Measurements from ENCODE around the gene TAF5L.
A peak's percentile ranks its signal among the peaks of the same experiment; 100 is the strongest.

Gene TAF5L
- total RNA-seq, result 42.2 to 42.5 reads per million in 2 experiments

DNA sequence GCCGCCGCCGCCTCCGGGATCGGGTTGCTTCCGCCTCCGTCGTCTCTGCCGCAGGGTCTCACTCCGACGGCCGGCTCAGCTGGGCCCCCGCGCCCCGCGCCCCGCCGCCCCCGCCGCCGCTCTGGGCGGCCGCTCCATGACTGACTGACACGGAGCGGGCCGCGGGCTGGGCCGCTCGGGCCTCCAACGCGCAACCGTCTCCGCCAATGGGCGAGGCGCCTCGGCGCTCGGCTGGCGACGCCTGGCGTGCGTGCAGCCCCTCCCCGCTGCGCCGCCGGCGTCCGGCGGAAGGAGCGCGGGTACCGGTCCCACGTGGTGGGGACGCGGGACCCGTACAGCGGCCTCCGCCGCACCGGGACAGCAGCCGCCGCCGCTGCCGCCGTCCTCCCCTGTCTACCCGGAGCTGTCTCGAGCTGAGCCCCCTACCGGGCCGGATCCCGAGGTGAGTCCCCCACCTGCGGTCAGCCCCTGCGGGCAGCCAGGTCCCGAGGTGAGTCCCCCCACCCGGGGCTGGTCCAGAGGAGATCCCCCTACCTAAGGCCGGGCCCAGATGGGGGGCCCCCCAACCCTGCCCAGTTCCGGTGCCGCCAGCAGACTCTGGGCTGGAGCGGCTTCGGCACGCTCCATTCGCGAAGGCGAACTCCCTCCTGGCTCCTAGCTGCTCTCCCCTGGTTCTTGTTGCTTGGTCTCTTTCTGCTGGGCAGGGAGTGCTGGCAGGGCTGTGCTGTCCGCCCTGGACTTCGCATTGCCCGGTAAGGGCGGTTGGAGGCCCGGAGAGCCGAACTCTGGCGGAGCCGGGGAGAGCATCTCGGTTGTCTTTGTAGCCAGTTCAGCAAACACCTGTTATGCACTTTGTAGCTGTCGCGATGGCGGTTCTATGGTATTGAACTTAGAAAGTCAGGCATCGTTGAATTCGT is at the start of gene TAF5L, which contains the start of gene URB2:
Gene TAF5L, minus strand, starts transcription at position 208 of the 917 bp plus-strand sequence. CDS start 11,640 bp downstream, outside the sequence.
Gene URB2, plus strand, starts transcription at position 333 of the 917 bp plus-strand sequence. CDS start 1,387 bp downstream, outside the sequence.
- DNase-seq (ENCODE audit: low read depth), result peak; percentile 74

DNA sequence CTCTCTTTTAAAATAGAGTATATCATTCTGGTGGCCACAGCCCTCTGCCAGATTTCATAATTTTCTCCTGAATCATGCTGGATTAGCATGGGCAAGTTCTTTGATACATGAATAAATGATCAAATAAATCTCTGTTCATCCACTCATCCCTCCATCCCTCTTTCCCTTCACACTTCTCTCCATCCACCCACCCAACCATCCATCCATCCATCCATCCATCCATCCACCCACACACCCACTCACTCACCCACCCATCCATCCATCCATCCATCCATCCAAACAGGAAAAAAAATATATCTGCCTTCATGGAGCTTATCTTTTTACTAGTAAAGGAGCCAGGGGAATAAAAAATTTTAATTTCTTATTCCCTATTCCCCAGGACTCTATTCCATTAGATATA is 49.5 kb upstream of the TAF5L start:
- DNase-seq (ENCODE audit: low read depth), result no peak

DNA sequence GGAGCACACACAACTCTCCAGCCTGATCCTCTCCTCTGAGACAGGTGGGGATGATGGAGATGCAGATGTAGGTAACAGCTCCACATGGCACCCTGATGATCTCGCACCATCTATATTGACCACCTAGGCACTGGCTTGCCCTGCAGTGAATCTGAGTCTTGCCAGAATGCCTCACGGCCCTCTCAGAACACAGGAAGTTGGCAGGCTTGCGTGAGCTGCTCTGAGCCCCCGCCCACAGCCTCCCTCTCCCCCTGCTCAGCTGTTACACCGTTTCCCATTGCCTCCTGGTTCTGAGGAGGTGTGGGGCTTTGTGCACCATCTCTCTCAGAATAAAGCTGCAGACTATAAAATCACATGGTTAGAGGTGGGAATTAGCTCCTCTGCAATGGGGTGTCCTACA is 48.1 kb upstream of the TAF5L start:
- no peak for DNase-seq (ENCODE audit: low read depth)

DNA sequence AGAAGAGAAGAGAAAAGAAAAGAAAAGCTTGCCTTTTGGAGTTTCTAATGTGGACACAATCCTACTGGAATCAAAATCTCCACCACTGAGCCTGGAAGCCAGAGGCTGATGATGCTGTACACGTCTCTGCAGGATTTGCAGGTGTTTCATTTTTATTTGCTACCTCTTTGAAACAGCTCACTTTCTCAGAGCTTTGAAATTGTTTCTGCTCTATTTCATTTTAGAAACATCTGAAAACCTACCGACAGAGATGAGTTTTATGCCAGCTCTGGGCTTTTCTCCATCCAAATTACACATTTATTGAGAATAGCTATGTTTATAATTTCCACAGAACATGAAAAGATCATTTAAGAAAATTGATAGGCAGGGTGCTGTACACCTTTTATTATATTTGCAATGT is 46.3 kb upstream of the TAF5L start:
- no peak for DNase-seq (ENCODE audit: low read depth)

DNA sequence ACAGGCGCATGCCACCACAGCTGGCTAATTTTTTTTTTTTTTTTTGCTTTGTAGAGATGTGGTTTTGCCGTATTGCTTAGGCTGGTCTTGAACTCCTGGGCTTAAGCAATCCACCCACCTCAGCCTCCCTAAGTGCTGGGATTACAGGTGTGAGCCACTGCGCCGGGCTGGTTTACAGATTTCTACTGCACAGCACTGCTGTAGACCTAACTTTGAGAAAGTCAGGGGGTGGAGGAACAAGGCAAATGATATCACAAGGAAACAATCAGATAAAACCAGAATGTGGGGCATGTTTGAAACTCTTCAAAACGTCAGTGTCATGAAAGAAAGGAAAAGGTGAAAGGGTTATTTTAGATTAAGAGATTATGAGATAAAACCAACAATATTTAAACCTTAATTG is 45.4 kb upstream of the TAF5L start:
- DNase-seq (ENCODE audit: low read depth), result no peak

DNA sequence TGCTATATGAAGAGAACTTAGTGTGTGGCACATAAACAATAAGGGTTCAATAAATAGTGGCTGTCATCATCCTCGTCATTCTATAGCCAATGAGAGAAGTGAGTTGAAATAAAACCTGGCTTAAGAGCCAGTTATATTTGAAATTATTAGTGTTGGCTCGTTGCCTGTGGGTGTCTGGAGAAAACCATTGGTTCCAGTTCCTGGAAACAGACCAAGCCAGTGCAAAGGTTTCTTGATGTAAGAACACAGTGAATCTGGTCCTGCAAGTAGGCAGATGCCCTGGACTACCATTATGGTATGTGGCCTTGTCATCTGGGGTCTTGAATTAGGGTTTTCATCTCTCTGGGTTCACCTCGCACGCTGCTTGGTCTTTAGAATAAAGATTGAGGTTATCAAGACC is 43.4 kb upstream of the TAF5L start:
- DNase-seq (ENCODE audit: low read depth), result no peak

DNA sequence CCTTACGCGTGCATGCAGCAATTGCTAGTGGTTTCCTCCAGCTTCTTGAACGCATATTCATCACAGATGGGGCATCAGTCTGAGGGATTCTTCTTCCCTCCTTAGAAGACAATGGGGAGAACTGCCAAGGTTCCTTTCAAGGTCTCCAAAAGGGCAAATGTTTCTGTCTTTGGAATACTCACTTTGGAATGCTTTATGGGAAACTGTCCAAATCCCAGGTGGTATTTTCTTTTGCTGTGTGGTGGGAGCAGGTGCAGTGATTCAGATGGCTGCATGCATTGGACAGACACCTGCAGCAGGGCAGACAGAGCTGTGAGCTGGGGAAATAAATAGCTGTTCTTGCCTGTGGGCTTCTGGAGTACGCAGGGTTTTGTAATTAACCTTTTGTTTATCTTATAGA is 40.7 kb upstream of the TAF5L start:
- DNase-seq (ENCODE audit: low read depth), result no peak

DNA sequence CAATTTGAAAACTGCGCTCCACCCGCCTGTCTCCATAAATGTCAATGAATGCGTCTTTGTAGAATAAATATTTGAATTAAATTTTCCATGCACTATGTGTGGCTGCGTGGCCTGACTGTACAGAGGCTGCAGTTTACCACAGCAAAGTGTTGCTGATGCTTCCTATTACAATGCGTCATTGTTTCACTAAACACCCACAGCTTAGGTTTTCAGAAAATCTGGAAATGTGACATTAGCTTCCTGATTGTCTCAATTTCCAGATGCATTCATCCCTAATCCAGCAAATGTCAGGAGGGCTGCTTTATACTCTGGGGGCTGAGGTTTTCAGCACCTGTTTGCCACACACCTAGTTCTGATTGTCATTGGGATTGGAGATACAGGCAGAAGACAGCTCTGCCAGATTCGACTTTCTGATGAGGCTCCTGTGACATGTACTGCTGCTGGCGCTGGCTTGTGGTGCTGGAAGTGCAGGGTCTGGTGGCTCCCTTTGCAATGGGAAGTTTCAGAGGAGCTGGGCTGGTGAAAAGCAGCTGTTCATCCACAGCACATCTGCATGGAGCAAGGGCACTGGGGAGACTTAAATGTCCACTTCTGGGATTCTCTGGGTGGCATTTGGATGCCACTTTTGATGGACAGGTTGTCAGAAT is 40.1 kb upstream of the TAF5L start:
- no peak for DNase-seq (ENCODE audit: low read depth)

DNA sequence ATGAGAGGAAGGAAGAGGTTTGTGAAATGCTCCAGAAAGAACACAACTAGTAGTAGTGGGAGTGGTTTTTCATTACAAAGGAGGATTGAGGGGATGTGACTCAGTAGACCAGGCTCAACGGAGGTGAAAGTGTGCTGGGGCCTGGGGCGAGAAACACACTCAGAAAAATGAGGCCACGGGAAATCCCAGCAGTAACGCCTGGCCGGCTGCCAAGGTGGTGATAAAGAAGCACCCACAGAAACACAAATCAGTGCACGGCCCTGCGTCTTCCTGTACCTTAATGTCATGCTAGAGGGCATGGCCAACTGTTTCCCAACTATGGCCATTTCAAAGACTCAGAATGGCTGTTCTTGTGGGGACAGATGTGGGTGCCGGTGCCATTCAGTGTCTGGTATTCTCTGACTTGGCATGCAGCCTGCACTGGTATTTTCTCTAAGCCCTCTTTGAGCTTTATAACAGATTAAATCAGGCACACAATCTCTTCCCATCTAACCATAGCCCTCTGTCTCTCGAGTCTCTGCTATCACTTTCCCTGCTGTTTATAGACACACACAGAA is 38.3 kb upstream of the TAF5L start:
- peak; percentile 40 for DNase-seq (ENCODE audit: low read depth)

DNA sequence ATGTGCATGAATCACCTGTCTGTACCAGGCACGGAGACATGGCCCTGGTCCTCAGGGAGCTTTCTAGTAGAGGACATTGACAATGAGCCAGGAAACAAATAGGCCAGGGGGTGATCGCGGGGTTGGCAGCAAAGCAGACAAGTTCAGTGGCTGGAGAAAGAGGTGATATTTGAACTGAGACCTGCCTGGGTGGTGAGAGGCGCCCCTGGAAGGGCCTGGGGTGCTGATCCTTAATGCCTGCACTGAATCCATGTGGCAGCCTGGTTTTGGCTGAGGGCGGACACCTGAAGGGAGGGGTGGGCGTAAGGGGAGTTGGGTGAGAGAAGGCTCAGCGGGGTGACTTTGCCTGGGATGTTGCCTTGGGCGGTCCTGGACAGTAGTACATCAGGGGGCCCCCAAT is 36.0 kb upstream of the TAF5L start:
- DNase-seq (ENCODE audit: low read depth), result no peak

DNA sequence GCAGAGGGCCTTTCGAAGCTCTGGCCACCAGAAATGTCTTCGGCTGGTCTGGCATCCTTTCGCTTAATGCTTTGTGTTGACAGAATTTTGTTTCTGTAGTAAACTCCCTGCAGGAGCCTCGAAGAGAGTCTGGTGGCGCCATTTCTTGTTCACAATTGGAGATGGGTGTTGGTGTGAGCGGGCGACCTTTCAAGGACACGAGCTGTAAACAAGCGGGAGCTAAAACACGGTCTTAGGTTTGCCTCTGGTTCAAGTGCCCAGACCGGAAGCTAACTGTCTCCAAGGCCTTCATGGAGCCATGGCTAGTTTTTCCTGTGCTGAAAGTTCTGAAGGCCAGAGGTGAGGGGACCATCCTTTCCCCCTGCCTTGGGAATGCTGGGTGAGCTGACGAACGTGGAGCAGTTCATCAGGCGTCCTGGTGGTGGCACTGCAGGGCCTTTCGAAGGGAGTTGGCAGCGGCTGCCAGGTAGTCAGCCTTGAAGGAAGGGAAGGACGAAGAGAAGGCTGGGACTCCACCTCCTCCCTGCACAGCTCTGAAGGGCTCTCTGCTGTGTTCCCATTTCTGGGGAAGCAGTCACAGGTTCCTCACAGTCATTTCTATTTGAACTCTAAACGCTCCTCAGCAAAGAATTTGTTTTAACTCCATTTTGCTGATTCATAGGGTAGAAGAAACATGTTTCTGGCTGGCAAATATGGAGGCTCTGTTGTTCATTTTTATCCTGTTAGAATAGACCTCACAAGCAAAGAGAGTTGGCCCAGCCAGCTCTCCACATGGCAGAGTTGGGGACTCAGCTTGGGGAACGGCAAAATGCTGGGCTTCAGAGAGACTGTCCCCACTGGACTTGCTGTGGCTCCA is 35.3 kb upstream of the TAF5L start:
- DNase-seq (ENCODE audit: low read depth), result peak; percentile 57

DNA sequence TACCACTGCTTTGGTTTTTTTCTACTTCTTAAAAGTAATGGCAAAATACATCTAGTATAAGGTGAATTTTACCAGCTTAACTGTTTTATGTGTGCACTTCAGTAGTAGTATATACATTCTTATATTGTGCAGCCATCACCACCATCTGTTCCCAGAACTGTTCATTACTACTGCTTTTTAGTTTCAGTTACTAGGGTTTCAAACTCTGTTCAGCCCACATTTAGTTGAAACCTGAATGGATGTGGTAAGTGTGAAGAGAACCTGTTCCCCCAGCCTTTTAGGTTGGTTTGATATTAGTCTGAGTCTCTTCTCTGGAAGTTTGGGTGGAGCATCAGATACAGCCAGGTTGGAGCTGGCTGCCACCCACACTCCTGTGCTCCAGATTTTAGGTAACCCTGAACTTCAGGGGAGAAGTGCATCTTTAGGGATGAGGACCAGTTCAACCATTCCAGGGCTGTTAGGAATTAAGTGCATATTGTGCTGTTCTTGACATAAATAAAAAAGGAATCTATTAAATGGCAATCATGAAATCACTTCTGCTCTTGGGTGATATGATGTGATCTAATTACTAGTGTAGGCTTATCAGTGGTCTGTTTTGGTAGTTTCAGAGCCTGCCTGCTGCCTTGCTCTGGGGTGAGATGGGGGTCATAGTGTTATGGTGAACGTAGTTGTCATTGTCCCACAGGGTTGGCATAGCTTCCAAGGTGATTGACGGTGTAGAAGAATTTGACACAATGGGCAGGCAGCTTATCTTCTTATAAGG is 32.3 kb upstream of the TAF5L start:
- no peak for DNase-seq (ENCODE audit: low read depth)

DNA sequence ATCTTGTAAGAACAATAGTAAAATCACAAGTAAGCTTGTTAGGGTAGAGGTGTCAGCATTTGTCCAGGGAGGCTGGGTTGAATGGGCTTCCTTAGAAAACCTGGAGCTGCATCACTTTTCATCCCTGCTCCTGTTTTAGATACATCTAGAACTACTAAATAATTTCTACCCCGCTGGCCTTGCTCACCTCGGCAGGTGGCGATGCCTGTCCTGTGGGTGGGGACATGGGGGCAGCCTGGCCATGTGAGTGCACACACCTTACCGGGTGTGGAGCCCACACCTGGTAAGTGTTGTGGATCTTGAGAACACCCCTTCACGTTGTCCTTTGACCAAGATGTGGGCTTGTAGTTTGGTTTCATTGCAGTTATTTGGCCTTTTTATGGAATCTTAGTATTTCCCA is 29.9 kb upstream of the TAF5L start:
- no peak for DNase-seq (ENCODE audit: low read depth)

DNA sequence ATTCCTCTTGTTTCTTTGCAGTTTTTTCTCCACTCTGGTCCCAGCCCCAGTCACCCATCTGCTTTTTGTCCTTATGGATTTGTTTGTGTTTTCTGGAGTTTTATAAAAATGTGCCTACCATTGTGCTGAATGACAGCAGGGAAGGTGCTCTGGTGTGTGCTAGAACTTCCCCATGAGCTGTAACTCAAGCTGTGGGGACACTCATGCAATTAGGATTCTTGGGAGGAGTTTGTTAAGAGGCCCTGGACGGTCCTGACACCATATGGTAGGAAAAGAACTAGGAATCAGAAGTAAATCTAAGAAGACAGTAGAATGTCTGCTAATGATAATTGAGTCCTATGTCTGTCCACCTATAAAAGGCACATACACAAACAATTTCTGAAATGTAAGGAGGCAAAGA is 27.5 kb upstream of the TAF5L start:
- no peak for DNase-seq (ENCODE audit: low read depth)

DNA sequence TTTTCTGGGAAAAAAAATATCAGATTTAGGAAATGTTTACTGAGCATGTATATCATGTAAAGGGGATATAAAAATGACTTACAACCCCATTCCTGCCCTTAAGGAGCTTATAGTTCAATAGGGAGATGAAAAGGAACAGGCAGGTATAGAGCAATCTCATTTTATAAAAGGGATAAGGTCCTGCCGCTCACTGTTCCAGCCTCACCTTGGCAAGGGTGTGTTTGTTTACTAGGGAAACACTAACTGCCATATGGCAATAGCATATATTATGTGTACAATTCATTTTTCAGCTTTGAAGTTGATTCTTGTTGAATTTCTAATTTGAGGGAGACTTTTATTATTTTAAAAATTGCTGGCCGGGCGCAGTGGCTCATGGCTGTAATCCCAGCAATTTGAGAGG is 25.6 kb upstream of the TAF5L start:
- DNase-seq (ENCODE audit: low read depth), result no peak

DNA sequence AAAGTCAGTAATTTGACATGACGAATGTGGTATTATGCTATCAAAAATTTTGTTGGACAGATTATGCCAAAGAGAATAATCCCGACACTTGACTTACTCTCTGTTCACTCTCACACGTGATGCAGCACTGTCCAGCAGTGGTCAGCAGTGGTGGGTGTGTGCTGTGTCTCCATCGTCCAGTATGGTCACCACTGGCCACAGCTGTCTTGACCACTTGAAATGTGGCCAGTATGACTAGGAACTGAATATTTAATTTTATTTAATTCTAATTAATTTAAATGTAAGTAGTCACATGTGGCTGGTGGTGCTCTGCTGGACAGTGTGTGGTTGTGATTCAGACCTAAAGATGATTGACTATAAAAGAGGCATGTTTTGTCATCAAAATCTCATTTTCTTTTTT is 24.1 kb upstream of the TAF5L start:
- no peak for DNase-seq (ENCODE audit: low read depth)

DNA sequence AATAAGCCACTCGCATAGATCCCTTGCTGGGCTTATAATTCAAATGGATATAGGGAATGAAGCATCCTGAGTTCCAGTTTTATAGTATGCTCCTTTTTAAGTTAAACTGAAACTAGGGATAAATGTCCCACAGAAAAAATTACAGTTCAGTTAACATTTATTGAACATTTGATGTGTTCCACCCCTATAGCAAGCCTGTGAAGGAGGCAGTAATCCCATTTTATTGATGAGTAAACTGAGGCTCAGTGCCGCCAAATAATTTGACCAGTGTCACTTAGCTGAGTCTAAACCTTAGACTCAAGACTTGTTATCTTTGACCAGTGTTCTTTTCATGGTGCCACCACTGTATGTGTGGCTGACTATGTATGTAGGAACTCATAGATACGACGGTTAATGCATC is 22.5 kb upstream of the TAF5L start:
- DNase-seq (ENCODE audit: low read depth), result no peak

DNA sequence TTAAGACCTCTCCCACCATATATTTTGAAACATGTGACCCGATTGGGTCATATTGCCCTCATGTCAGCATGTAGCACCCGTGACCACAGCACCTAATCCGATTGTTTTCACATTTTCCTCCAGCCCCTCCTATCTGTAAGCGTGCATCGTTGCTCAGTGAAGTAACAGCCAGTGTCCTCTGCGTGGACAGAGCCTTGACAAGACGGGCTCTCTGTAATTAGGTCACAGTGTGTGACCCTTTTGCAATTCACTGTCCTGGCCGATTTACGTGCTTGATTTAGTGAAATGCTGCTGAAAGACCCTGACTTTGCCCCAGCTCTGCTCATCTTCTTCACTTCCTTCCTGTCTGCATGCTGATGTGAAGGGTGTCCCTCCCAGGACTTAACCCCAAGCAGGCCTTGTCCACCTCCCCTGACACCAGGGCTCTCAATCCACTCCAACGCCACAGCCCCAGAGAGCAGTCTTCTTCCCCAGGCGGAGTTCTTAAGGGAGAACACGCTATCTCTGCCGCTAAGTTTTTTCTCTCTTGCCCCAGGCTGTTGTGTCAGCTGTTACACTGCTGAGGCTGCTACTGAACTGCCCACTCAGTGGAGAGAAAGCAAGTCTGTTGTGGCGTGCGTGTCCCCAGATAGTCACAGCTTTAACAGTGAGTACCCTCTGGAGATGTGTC is 19.5 kb upstream of the TAF5L start:
- no peak for DNase-seq (ENCODE audit: low read depth)

DNA sequence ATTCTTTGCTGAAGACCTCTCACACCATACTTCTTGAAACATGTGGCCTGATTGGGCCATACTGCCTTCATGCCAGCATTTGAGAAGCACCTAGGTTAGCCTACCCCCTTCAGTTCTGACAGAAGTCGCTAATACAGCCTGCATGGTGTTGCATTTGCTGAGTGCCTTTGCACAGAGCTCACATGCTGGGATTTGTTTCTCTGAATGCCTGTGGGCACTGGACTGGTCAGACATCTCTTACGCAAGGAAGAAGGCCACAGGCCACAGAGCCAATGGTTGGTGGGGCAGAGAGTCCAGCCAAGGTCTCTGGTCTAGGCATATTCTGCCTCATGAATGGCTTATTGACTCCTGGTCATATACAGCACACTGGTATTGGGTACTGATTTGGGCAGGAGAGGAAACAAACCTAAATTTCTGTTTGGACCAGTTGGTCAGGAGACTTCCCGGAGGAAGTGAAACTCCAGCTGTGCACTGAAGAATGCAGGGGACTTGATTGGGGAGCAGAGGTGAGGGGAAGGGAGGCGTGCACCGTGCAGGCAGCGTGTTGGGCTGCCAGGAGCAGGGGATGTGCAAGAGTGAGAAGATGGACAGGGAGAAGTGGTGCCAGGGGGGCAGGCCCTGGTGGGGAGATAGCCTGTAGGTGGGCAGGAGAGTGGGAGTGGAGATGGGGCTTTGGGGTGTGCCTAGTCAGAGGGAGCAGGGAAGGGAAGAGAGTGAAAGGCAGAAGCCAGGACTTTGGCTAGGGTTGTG is 18.2 kb upstream of the TAF5L start:
- no peak for DNase-seq (ENCODE audit: low read depth)

DNA sequence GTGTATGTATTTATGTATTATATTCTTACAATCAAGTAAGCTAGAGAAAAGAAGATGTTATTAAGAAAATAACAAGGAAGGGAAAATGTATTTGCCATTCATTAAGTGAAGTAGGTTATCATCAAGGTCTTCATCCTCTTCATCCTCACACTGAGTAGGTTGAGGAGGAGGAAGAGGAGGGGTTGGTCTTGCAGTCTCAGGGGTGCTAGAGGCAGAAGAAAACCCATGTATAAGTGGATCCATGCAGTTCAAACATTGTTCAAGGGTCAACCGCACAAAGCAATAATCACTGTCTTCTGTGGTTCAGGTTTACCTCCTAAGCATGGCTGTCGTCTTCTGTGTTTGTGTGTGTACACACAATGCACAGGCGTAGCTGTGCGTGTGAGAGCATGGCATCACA is 17.0 kb upstream of the TAF5L start:
- DNase-seq (ENCODE audit: low read depth), result no peak

Measured in T follicular helper cell (primary cell).